ENCODE measurements around the gene SDHAF3.

The SDHAF3 gene

GRCh38 chr7:97204821-97205220 is 87.3 kb downstream of the SDHAF3 start:
- in situ Hi-C loops (cut with MboI; ENCODE audit: low sequenced_read_pairs, unreplicated experiment), result no loop called here
- no peak for TF ChIP-seq CTCF (IDR thresholded peaks at IDR 0.05; ENCODE audit: borderline replicate concordance, control extremely low read depth, extremely low read depth, insufficient read depth, missing control alignments)
- DNase-seq (ENCODE audit: low spot score), result no peak

- TF ChIP-seq CTCF (IDR thresholded peaks at IDR 0.05; ENCODE audit: borderline replicate concordance, control extremely low read depth, extremely low read depth, insufficient read depth, missing control alignments), result no peak
- in situ Hi-C loops (cut with MboI; ENCODE audit: low sequenced_read_pairs, unreplicated experiment), result no loop called here
- DNase-seq (ENCODE audit: low spot score), result no peak
Measured at GRCh38 chr7:97215556-97215955, 98.1 kb downstream of the SDHAF3 start.

- in situ Hi-C loops (cut with MboI; ENCODE audit: low sequenced_read_pairs, unreplicated experiment), result no loop called here
- no peak for TF ChIP-seq CTCF (IDR thresholded peaks at IDR 0.05; ENCODE audit: borderline replicate concordance, control extremely low read depth, extremely low read depth, insufficient read depth, missing control alignments)
- no peak for DNase-seq (ENCODE audit: low spot score)
Measured at GRCh38 chr7:97218767-97219166, 101.3 kb downstream of the SDHAF3 start.

- in situ Hi-C loops (cut with MboI; ENCODE audit: low sequenced_read_pairs, unreplicated experiment), result no loop called here
- no peak for DNase-seq (ENCODE audit: low spot score)
- TF ChIP-seq CTCF (IDR thresholded peaks at IDR 0.05; ENCODE audit: borderline replicate concordance, control extremely low read depth, extremely low read depth, insufficient read depth, missing control alignments), result no peak
Measured at GRCh38 chr7:97219237-97219636, 101.7 kb downstream of the SDHAF3 start.

- in situ Hi-C loops (cut with MboI; ENCODE audit: low sequenced_read_pairs, unreplicated experiment), result no loop called here
- TF ChIP-seq CTCF (IDR thresholded peaks at IDR 0.05; ENCODE audit: borderline replicate concordance, control extremely low read depth, extremely low read depth, insufficient read depth, missing control alignments), result no peak
- no peak for DNase-seq (ENCODE audit: low spot score)
Measured at GRCh38 chr7:97224316-97224715, 106.8 kb downstream of the SDHAF3 start.

- DNase-seq (ENCODE audit: low spot score), result no peak
- TF ChIP-seq CTCF (IDR thresholded peaks at IDR 0.05; ENCODE audit: borderline replicate concordance, control extremely low read depth, extremely low read depth, insufficient read depth, missing control alignments), result no peak
- in situ Hi-C loops (cut with MboI; ENCODE audit: low sequenced_read_pairs, unreplicated experiment), result no loop called here
Measured at GRCh38 chr7:97226541-97226940, 109.0 kb downstream of the SDHAF3 start.

Measured in GM13976 (cell line).